PFSK-1 (cell line): Measurements from ENCODE around the gene FIGNL2.

Experiments
- FOXP2 ChIP-seq: optimal IDR thresholded peaks from 2 replicates; pipeline ENCODE3; 2011; ENCODE audit warnings: borderline replicate concordance, control low read depth, inconsistent platforms; ENCODE audit not compliant: insufficient read depth; ENCODE audit errors: extremely low read length, extremely low read depth
- POLR2AphosphoS5 ChIP-seq: IDR thresholded peaks from 2 replicates; pipeline ENCODE4 v1.6.1; 2012; ENCODE audit warnings: low read depth, mild to moderate bottlenecking, control low read depth, low read length, moderate library complexity
- REST ChIP-seq, 2 experiments: IDR thresholded peaks; 2 replicates each; pipeline versions ENCODE4 v1.6.1 to v1.8.0; 2011 to 2012; ENCODE audit warnings: low read depth in 2 of 2, low read length in 2 of 2, control low read depth in 1 of 2, inconsistent platforms in 1 of 2, mild to moderate bottlenecking in 1 of 2, moderate library complexity in 1 of 2; ENCODE audit not compliant: insufficient read depth in 1 of 2
- SIN3A ChIP-seq: IDR thresholded peaks from 2 replicates; pipeline ENCODE4 v1.6.1; 2012; ENCODE audit warnings: mild to moderate bottlenecking, low read length, moderate library complexity, borderline replicate concordance; ENCODE audit not compliant: insufficient read depth
- TAF1 ChIP-seq: IDR thresholded peaks from 2 replicates; pipeline ENCODE4 v1.6.1; 2012; ENCODE audit warnings: low read length, control low read depth, borderline replicate concordance; ENCODE audit not compliant: insufficient read depth

The FIGNL2 gene

GRCh38 chr12:51785906-51786305, 62.6 kb downstream of the FIGNL2 start:
- TF ChIP-seq REST (IDR thresholded peaks at IDR 0.05; ENCODE audit: insufficient read depth in 1 of 2, low read depth in 2 of 2, low read length in 2 of 2) (no peak), TAF1 (no peak), FOXP2 (no peak), POLR2AphosphoS5 (no peak), SIN3A (no peak)

- TF ChIP-seq SIN3A, result no peak
- no peak for TF ChIP-seq REST (IDR thresholded peaks at IDR 0.05; ENCODE audit: insufficient read depth in 1 of 2, low read depth in 2 of 2, low read length in 2 of 2)
- TF ChIP-seq FOXP2, result no peak
- no peak for TF ChIP-seq TAF1
- no peak for TF ChIP-seq POLR2AphosphoS5
These were observed 63.8 kb downstream of the FIGNL2 start for GRCh38 chr12:51784688-51785087.

GRCh38 chr12:51779876-51780275, 68.6 kb downstream of the FIGNL2 start:
- TF ChIP-seq TAF1 (no peak), POLR2AphosphoS5 (no peak), FOXP2 (no peak), REST (IDR thresholded peaks at IDR 0.05; ENCODE audit: insufficient read depth in 1 of 2, low read depth in 2 of 2, low read length in 2 of 2) (no peak), SIN3A (no peak)

GRCh38 chr12:51777973-51778372, 70.5 kb downstream of the FIGNL2 start:
- TF ChIP-seq TAF1 (no peak), SIN3A (no peak), FOXP2 (no peak), REST (IDR thresholded peaks at IDR 0.05; ENCODE audit: insufficient read depth in 1 of 2, low read depth in 2 of 2, low read length in 2 of 2) (no peak)

GRCh38 chr12:51777457-51777856, 71.1 kb downstream of the FIGNL2 start:
- TF ChIP-seq FOXP2 (no peak), POLR2AphosphoS5 (no peak), TAF1 (no peak), SIN3A (no peak)

- TF ChIP-seq FOXP2, result no peak
- TF ChIP-seq REST (IDR thresholded peaks at IDR 0.05; ENCODE audit: insufficient read depth in 1 of 2, low read depth in 2 of 2, low read length in 2 of 2), result no peak
- no peak for TF ChIP-seq TAF1
- no peak for TF ChIP-seq SIN3A
- no peak for TF ChIP-seq POLR2AphosphoS5
These were observed 73.6 kb downstream of the FIGNL2 start for GRCh38 chr12:51774933-51775332.
